SJSA1 (cell line): ENCODE data around the gene IGF2. TPM values are rescaled to one million over a fixed set of nuclear protein-coding genes. Genes with fewer than 3 reads are reported as not detected.

Source experiments
- DNase-seq, 2 experiments: peaks; one replicate each; pipeline ENCODE4 v3.0.0-alpha.2; 2015 to 2020; ENCODE audit warnings: low spot score in 2 of 2, low read depth in 1 of 2
- H3K27ac ChIP-seq: fragments of 250-450 bp; sonication (Bioruptor Pico); 2 replicates; pipeline ENCODE4 v1.5.1; 2020; ENCODE audit warnings: mild to moderate bottlenecking, moderate library complexity
- H3K27me3 ChIP-seq: fragments of 250-450 bp; sonication (Bioruptor Pico); replicated peaks from 2 replicates; pipeline ENCODE4 v1.5.1; 2020; ENCODE audit warnings: mild to moderate bottlenecking, moderate library complexity
- H3K36me3 ChIP-seq: fragments of 250-450 bp; sonication (Bioruptor Pico); 2 replicates; pipeline ENCODE4 v1.5.1; 2020; ENCODE audit warnings: mild to moderate bottlenecking
- H3K4me1 ChIP-seq: fragments of 250-450 bp; sonication (Bioruptor Pico); replicated peaks from 2 replicates; pipeline ENCODE4 v1.6.1; 2021; ENCODE audit warnings: mild to moderate bottlenecking
- H3K4me3 ChIP-seq: fragments of 250-450 bp; sonication (Bioruptor Pico); 2 replicates; pipeline ENCODE4 v1.5.1; 2020; ENCODE audit warnings: mild to moderate bottlenecking
- H3K9me3 ChIP-seq: fragments of 250-450 bp; sonication (Bioruptor Pico); replicated peaks from 2 replicates; pipeline ENCODE4 v1.5.1; 2020; ENCODE audit warnings: mild to moderate bottlenecking
- total RNA-seq: library from RNA; depleted of rRNA; stranded (reverse); fragments of >200 nt; shearing (Covaris generic); gene quantifications from 2 replicates; pipeline ENCODE4 v1.2.3, GENCODE V29; 2014

IGF2 gene
- total RNA-seq, 1 experiment from 2014 or later = 31.5 TPM

- Histone ChIP-seq H3K4me1 (no peaks in the 10 kb centered on the region), H3K9me3 (no peaks in the 10 kb centered on the region), H3K27me3 (peaks cover 68% of the 10 kb centered on the region), H3K36me3 (no peaks in the 10 kb centered on the region), H3K4me3 (no peak overlapping the region), H3K27ac (no peak overlapping the region)
- DNase-seq = no peak
Measured at GRCh38 chr11:2165571-2165970, 26.4 kb upstream of the IGF2 start.

- no peaks in the 10 kb centered on the region for H3K9me3 ChIP-seq
- H3K36me3 ChIP-seq = no peaks in the 10 kb centered on the region
- no peak for DNase-seq
- no peak overlapping the region for H3K4me3 ChIP-seq
- H3K4me1 ChIP-seq = no peaks in the 10 kb centered on the region
- H3K27me3 ChIP-seq = peaks cover 63% of the 10 kb centered on the region
- H3K27ac ChIP-seq = no peak overlapping the region
Measured at GRCh38 chr11:2164861-2165555, 25.8 kb upstream of the IGF2 start.

GRCh38 chr11:2164081-2164480, 24.9 kb upstream of the IGF2 start:
- no peaks in the 10 kb centered on the region for H3K4me1 ChIP-seq
- no peak overlapping the region for H3K27ac ChIP-seq
- H3K4me3 ChIP-seq = no peak overlapping the region
- no peaks in the 10 kb centered on the region for H3K36me3 ChIP-seq
- peaks cover 54% of the 10 kb centered on the region for H3K27me3 ChIP-seq
- DNase-seq = no peak
- no peaks in the 10 kb centered on the region for H3K9me3 ChIP-seq

DNA sequence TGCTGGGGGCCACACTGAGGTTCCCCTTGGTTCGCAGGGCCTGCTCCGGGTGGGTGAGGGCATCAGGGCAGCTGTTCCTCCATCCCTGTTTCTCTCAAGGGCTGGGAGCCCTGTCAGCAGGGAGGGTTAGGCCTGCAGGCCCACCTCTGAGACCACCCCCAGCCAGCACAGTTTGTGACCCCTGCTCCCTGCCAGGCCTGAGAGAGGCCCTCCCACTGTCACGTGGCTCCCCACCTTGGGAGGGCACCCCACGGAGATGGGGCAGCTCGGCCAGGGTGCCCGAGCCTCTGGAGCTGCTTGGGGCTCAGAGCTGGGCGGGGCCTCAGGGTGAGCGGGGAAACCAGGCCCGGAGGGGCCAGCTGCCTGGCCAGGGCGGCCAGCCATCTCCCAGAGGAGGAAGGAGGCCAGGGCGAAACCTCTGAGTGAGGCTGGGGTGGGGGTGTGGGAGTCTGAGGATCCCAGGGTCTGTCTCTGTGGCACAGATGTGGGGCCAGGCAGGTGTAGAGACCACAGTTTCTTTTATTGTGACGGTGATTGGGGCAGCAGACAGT, 24.3 kb upstream of the IGF2 start:
- H3K36me3 ChIP-seq = no peaks in the 10 kb centered on the region
- H3K27ac ChIP-seq = no peak overlapping the region
- no peak overlapping the region for H3K4me3 ChIP-seq
- no peak for DNase-seq
- H3K9me3 ChIP-seq = no peaks in the 10 kb centered on the region
- no peaks in the 10 kb centered on the region for H3K4me1 ChIP-seq
- peaks cover 54% of the 10 kb centered on the region for H3K27me3 ChIP-seq

DNA sequence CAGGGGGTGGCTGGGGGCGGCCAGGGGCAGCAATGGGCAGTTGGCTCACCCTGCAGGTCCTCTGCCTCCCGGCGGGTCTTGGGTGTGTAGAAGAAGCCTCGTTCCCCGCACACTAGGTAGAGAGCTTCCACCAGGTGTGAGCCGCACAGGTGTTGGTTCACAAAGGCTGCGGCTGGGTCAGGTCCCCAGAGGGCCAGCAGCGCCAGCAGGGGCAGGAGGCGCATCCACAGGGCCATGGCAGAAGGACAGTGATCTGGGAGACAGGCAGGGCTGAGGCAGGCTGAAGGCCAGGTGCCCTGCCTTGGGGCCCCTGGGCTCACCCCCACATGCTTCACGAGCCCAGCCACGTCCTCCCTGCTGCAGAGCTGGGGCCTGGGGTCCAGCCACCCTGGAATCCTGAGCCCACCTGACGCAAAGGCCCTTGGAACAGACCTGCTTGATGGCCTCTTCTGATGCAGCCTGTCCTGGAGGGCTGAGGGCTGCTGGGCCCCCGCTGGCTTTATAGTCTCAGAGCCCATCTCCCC, 21.6 kb upstream of the IGF2 start, which contains the start of gene INS:
INS (minus strand) TSS at position 474 of the 524 bp plus-strand sequence; CDS start at position 236, 238 bp downstream.
- H3K27me3 ChIP-seq = peaks cover 30% of the 10 kb centered on the region
- no peak for DNase-seq
- no peak within 1 kb of the TSS for H3K27ac ChIP-seq
- no peak within 1 kb of the TSS for H3K4me3 ChIP-seq
- no peaks in the 10 kb centered on the region for H3K4me1 ChIP-seq
- H3K9me3 ChIP-seq = no peaks in the 10 kb centered on the region
- no peaks in the 10 kb centered on the region for H3K36me3 ChIP-seq

DNA sequence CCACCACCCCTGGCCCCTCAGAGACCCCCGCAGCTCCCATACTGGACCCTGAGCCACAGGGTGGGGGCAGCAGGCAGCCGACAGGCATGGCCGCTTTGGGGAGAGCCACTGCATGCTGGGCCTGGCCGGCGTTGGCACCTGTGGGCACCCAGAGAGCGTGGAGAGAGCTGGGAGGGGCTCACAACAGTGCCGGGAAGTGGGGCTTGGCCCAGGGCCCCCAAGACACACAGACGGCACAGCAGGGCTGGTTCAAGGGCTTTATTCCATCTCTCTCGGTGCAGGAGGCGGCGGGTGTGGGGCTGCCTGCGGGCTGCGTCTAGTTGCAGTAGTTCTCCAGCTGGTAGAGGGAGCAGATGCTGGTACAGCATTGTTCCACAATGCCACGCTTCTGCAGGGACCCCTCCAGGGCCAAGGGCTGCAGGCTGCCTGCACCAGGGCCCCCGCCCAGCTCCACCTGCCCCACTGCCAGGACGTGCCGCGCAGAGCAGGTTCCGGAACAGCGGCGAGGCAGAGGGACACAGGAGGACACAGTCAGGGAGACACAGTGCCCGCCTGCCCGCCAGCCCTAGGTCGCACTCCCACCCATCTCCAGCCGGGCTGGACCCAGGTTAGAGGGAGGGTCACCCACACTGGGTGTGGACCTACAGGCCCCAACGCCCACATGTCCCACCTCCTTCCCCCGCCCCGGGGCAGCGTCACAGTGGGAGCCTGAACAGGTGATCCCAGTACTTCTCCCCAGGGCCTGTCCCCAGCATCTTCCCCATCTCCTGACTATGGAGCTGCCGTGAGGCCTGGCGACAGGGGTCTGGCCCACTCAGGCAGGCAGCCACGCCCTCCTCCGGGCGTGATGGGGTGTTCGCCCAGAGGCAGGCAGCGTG, 20.6 kb upstream of the IGF2 start:
- Histone ChIP-seq H3K27me3 (peaks cover 21% of the 10 kb centered on the region), H3K4me1 (no peaks in the 10 kb centered on the region), H3K36me3 (no peaks in the 10 kb centered on the region), H3K4me3 (no peak overlapping the region), H3K27ac (no peak overlapping the region), H3K9me3 (no peaks in the 10 kb centered on the region)
- no peak for DNase-seq

GRCh38 chr11:2158966-2159365, 19.8 kb upstream of the IGF2 start:
- Histone ChIP-seq H3K27me3 (peaks cover 16% of the 10 kb centered on the region; the same call in 1 of the 2 replicates), H3K9me3 (no peaks in the 10 kb centered on the region), H3K4me1 (no peaks in the 10 kb centered on the region), H3K27ac (no peak overlapping the region), H3K4me3 (no peak overlapping the region), H3K36me3 (no peaks in the 10 kb centered on the region)
- no peak for DNase-seq

DNA sequence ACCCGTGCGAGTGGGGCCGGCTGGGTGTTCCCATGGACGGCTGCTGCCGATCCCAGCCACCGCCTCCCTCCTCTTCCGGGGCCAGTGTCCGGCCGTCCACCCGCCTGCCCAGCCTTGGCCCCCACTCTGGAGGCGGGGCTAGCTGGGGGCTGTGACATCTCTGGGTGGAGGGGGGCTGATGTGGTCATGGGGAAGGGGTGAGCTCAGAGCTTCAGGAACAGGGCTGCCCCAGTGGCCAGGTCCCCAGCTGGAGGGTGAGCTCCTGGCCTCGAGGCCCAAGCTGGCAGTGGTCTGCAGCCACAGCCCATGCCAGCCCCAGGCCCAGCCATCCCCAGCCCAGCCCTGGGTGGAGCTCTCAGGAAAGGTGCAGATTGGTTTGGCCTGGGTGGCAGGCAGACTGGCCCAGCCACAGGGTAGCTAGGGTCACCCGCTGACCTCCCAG, 19.1 kb upstream of the IGF2 start:
- no peak for DNase-seq
- Histone ChIP-seq H3K9me3 (no peaks in the 10 kb centered on the region), H3K4me3 (no peak overlapping the region), H3K27me3 (peaks cover 9% of the 10 kb centered on the region; the same call in 1 of the 2 replicates), H3K4me1 (no peaks in the 10 kb centered on the region), H3K27ac (no peak overlapping the region), H3K36me3 (no peaks in the 10 kb centered on the region)

DNA sequence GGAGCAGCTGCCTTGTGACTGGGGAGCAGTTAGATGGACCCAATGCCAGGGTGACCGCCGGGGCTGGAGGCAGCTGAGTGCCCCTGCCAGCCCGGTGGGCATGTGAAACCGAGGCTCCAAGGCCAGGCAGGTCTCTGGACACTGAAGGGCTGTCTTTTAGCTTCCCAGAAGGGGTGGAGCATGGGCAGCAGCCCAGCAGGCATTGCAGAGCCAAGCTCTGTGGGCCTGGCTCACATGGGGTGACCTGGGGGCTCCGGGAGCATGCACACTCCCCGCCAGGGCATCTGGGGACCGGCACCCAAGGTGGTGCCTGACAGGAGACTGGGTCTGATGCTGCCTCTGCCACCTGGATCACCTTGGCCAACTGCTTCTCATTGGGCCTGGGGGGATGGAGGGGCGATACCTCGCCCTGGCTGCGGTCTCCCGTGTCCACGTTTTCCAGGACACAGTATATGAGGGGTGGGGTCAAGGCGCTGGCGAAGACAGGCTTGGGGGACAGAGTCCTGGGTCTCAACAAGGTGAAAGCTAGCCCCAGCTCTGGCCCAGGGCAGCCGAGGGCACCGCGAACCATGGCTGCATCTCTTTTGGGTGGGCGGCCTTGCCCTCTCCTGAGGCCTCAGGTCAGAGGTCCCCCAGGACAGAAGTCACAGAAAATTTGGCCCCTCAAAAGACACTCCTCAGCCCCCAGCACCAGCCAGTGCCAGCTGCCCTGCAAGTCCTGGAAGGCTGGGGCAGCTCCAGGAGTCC, 18.3 kb upstream of the IGF2 start:
- peaks cover 3% of the 10 kb centered on the region; the same call in 1 of the 2 replicates for H3K27me3 ChIP-seq
- no peak overlapping the region for H3K27ac ChIP-seq
- no peaks in the 10 kb centered on the region for H3K4me1 ChIP-seq
- DNase-seq = no peak
- no peak overlapping the region for H3K4me3 ChIP-seq
- H3K9me3 ChIP-seq = no peaks in the 10 kb centered on the region
- H3K36me3 ChIP-seq = no peaks in the 10 kb centered on the region

DNA sequence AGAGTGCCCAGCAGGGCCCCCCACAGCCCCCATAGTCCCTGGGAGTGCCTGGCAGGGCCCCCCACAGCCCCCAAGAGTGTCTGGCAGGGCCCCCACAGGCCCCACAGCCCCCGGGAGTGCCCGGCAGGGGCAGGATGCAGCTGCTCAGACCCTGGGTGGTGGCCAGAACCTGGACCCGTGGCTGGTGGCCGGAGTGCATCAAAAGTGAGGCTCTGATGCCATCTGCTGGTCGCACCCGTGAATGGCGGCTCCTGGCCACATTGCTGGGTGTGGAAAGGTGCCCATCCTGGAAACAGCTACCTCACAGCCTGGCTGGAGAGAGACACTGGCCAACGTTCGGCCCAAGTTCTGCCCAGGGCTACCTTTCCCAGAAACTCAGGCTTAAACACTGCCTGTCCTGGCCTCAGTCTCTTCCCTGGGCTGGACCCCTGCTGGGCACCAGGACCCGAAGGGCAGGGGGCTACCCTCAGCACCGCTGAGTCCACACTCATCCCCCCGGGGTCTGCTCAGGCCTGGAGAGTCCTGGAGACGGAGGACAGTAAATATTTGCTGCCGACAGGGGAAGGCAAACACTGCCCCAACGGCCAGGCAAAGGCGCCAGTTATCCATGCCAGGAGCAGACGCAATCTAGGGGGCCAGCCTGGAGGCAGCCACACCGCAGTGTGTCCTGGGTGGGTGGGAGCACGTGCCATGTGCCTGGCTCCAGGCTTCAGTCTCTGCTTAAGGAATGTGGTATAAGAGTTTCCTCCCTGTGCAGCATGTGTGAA, 17.4 kb upstream of the IGF2 start:
- H3K4me3 ChIP-seq = no peak overlapping the region
- H3K9me3 ChIP-seq = no peaks in the 10 kb centered on the region
- H3K27me3 ChIP-seq = peaks cover 3% of the 10 kb centered on the region; the same call in 1 of the 2 replicates
- H3K4me1 ChIP-seq = peaks cover 3% of the 10 kb centered on the region; the same call in 1 of the 2 replicates
- peak; percentile 51 to 86 for DNase-seq
- H3K27ac ChIP-seq = no peak overlapping the region
- no peaks in the 10 kb centered on the region for H3K36me3 ChIP-seq

GRCh38 chr11:2155511-2155910, 16.3 kb upstream of the IGF2 start:
- Histone ChIP-seq H3K4me1 (peaks cover 5% of the 10 kb centered on the region; the same call in 1 of the 2 replicates), H3K4me3 (no peak overlapping the region), H3K27ac (no peak overlapping the region), H3K9me3 (no peaks in the 10 kb centered on the region), H3K36me3 (no peaks in the 10 kb centered on the region), H3K27me3 (peaks cover 3% of the 10 kb centered on the region; the same call in 1 of the 2 replicates)
- no peak for DNase-seq

GRCh38 chr11:2154889-2155288, 15.7 kb upstream of the IGF2 start:
- H3K27ac ChIP-seq = no peak overlapping the region
- peaks cover 5% of the 10 kb centered on the region; the same call in 1 of the 2 replicates for H3K4me1 ChIP-seq
- DNase-seq = no peak
- no peak overlapping the region for H3K4me3 ChIP-seq
- peaks cover 7% of the 10 kb centered on the region for H3K27me3 ChIP-seq
- no peaks in the 10 kb centered on the region for H3K9me3 ChIP-seq
- no peaks in the 10 kb centered on the region for H3K36me3 ChIP-seq
